Cardiac septum (tissue), 1 donor: ENCODE results near the gene CYP17A1. TPM values are rescaled to one million over a fixed set of nuclear protein-coding genes. Genes with fewer than 3 reads are reported as not detected.

Source experiments
- DNase-seq: peaks from one replicate; pipeline ENCODE4 v3.0.0-alpha.2; 2020; ENCODE audit warnings: low spot score
- intact Hi-C: fragments of 100-400 bp; cut with DNase I; formaldehyde crosslinking; loops from one replicate; pipeline ENCODE4 v1.14.0; 2022
- total RNA-seq: library from RNA; stranded (reverse); fragmentation: NEBNext Ultra II Directional; extraction: Animal tissue kit (Norgen Biotek cat#: 25700); gene quantifications from one replicate; pipeline ENCODE4 v1.2.1, GENCODE V29; 2021
- donor health status: DM: no; HTN: no; CAD: no.

Gene CYP17A1
- total RNA-seq, 1 donor from 2014 or later = not detected

GRCh38 chr10:102782673-102783551 is 54.3 kb downstream of the CYP17A1 start:
- intact Hi-C loops = no loop called here
- DNase-seq = no peak

- no peak for DNase-seq
- intact Hi-C loops = no loop called here
Measured at GRCh38 chr10:102781921-102782557, 55.2 kb downstream of the CYP17A1 start.

GRCh38 chr10:102781090-102781920 is 55.9 kb downstream of the CYP17A1 start:
- intact Hi-C loops = no loop called here
- DNase-seq = no peak

Other genes starting within 250 kb of the CYP17A1 start
- 99.6 TPM for gene TRIM8, start 192.9 kb downstream of the CYP17A1 start, total RNA-seq
- 13.1 TPM for gene ARL3, start 123.0 kb downstream of the CYP17A1 start, total RNA-seq
- gene SFXN2, start 122.8 kb downstream of the CYP17A1 start, total RNA-seq = 2.8 TPM
- 19.2 TPM for gene WBP1L, start 93.5 kb downstream of the CYP17A1 start, total RNA-seq
- gene BORCS7, start 16.8 kb upstream of the CYP17A1 start, total RNA-seq = 15.8 TPM
- gene AS3MT, start 32.1 kb upstream of the CYP17A1 start, total RNA-seq = 7.2 TPM
- 5.9 TPM for gene CNNM2, start 80.9 kb upstream of the CYP17A1 start, total RNA-seq